Thyroid gland (tissue), 4 donors: ENCODE results near the gene KLF6.

Source experiments
- CTCF ChIP-seq, 6 experiments: fragments of 200-600 bp in 3 of 6; fragments of 450-650 bp in 3 of 6; sonication (generic) in 3 of 6; IDR thresholded peaks; one replicate each; pipeline ENCODE4 v1.5.1; 2016 to 2019; ENCODE audit warnings: antibody characterized with exemption in 6 of 6, mild to moderate bottlenecking in 2 of 6, inconsistent platforms in 1 of 6, moderate library complexity in 1 of 6
- POLR2A ChIP-seq, 2 donors: fragments of 450-650 bp; IDR thresholded peaks; one replicate each; pipeline ENCODE4 v1.6.1; 2017; ENCODE audit warnings: antibody characterized with exemption in 2 of 2, mild to moderate bottlenecking in 2 of 2, moderate library complexity in 1 of 2

- TF ChIP-seq CTCF (IDR thresholded peaks at IDR 0.05) (no peak), POLR2A (IDR thresholded peaks at IDR 0.05) (no peak)
Observed at GRCh38 chr10:3738855-3739350, 46.1 kb downstream of the KLF6 start.
